NCI-H187 treated with DMSO at 0.1 percent for 48 hours (cell line): Measurements from ENCODE around the gene CHRNA5.

ENCODE experiments used
- DNase-seq: peaks from one replicate; lab custom pipeline; 2025; lab: John Stamatoyannopoulos, UW

The CHRNA5 gene

GRCh38 chr15:78620527-78621421, 55.5 kb downstream of the CHRNA5 start, which contains the start of gene CHRNA3:
CHRNA3 (minus strand) TSS chr15:78620996; CDS start chr15:78620794, 202 bp downstream.
- DNase-seq: no peak

GRCh38 chr15:78621810-78622402, 56.6 kb downstream of the CHRNA5 start:
- DNase-seq: no peak

- no peak for DNase-seq
Measured at GRCh38 chr15:78623786-78624497, 58.6 kb downstream of the CHRNA5 start.

- no peak for DNase-seq
Measured at GRCh38 chr15:78624651-78625590, 59.6 kb downstream of the CHRNA5 start.

GRCh38 chr15:78625606-78626280, 60.4 kb downstream of the CHRNA5 start:
- DNase-seq: no peak

GRCh38 chr15:78626381-78626995, 61.2 kb downstream of the CHRNA5 start:
- DNase-seq: no peak

GRCh38 chr15:78627348-78627747, 62.0 kb downstream of the CHRNA5 start:
- no peak for DNase-seq

- no peak for DNase-seq
Measured at GRCh38 chr15:78628227-78628626, 62.9 kb downstream of the CHRNA5 start.

GRCh38 chr15:78629031-78629715, 63.9 kb downstream of the CHRNA5 start:
- no peak for DNase-seq

- no peak for DNase-seq
Measured at GRCh38 chr15:78629716-78630065, 64.4 kb downstream of the CHRNA5 start.

GRCh38 chr15:78630886-78631633, 65.7 kb downstream of the CHRNA5 start:
- no peak for DNase-seq

GRCh38 chr15:78633348-78633747, 68.0 kb downstream of the CHRNA5 start:
- DNase-seq: no peak

GRCh38 chr15:78634210-78635145, 69.2 kb downstream of the CHRNA5 start:
- no peak for DNase-seq

GRCh38 chr15:78635346-78635745, 70.0 kb downstream of the CHRNA5 start:
- DNase-seq: no peak

- no peak for DNase-seq
Measured at GRCh38 chr15:78636378-78636859, 71.1 kb downstream of the CHRNA5 start.

- DNase-seq: no peak
Measured at GRCh38 chr15:78637776-78638435, 72.6 kb downstream of the CHRNA5 start.

GRCh38 chr15:78638658-78639314, 73.5 kb downstream of the CHRNA5 start:
- no peak for DNase-seq
